ENCODE data around the gene RSPRY1. TPM values are rescaled to one million over a fixed set of nuclear protein-coding genes. Genes with fewer than 3 reads are reported as not detected.

The RSPRY1 gene
- total RNA-seq, 1 donor from 2014 or later: 38.9 TPM

DNA sequence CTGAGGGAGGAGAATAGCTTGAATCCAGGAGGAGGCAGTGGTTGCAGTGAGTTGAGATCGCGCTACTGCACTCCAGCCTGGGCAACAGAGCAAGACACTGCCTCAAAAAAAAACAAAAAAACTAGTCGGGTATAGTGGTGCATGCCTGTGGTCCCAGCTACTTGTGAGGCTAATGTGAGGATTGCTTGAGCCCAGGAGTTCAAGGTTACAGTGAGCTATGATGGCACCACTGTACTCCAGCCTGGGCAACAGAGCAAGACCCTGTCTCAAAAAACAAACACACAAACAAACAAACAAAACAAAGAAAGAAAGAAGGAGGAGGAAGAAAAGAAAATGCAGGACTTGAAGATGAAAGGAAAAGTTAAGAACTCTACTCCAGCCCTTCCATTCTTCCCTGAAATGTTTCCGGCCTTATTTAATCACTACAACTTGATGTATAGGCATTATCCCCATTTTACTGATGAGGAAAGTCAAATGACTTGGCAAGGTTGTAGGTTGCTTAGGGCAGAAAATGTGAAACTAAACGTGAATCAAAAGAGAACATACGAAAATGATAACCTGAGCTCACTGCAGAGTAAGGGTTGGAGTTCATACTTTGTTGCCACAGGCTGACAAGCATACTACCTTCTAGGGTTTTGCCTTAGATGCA lies 30.3 kb upstream of the RSPRY1 start:
- H3K9me3 Mint-ChIP-seq (ENCODE audit: low read depth): no peaks in the 10 kb centered on the region
- peaks cover 38% of the 10 kb centered on the region for H3K36me3 Mint-ChIP-seq (ENCODE audit: low read depth)
- H3K27ac Mint-ChIP-seq (ENCODE audit: unreplicated experiment): no peak overlapping the region
- no peaks in the 10 kb centered on the region for H3K27me3 Mint-ChIP-seq (ENCODE audit: low read depth)
- TF ChIP-seq CTCF (IDR thresholded peaks at IDR 0.05): no peak
- DNase-seq (ENCODE audit: low spot score): no peak
- H3K4me3 Mint-ChIP-seq (ENCODE audit: unreplicated experiment): no peak overlapping the region
- peaks cover 5% of the 10 kb centered on the region for H3K4me1 Mint-ChIP-seq (ENCODE audit: low read depth)

DNA sequence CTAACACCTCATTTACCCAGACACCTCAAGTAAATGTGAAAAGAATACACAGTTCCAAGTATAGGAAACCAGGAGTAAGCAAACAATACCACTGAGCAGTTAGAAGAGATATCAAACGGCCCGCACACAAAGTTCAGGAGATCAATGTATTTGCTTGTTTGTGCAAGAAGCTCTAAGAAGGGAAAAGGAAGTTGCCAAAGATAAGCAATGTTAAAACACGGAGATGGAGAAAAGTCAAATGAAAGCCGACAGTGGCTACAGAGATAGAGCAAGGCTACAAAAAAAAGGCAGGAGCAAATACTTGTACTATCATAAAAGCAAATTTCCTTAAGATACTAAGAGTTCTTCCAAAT lies 29.8 kb upstream of the RSPRY1 start:
- no peak overlapping the region for H3K4me3 Mint-ChIP-seq (ENCODE audit: unreplicated experiment)
- peaks cover 38% of the 10 kb centered on the region for H3K36me3 Mint-ChIP-seq (ENCODE audit: low read depth)
- peaks cover under 1% of the 10 kb centered on the region for H3K4me1 Mint-ChIP-seq (ENCODE audit: low read depth)
- H3K27ac Mint-ChIP-seq (ENCODE audit: unreplicated experiment): no peak overlapping the region
- no peak for DNase-seq (ENCODE audit: low spot score)
- H3K9me3 Mint-ChIP-seq (ENCODE audit: low read depth): no peaks in the 10 kb centered on the region
- no peaks in the 10 kb centered on the region for H3K27me3 Mint-ChIP-seq (ENCODE audit: low read depth)
- TF ChIP-seq CTCF (IDR thresholded peaks at IDR 0.05): no peak

DNA sequence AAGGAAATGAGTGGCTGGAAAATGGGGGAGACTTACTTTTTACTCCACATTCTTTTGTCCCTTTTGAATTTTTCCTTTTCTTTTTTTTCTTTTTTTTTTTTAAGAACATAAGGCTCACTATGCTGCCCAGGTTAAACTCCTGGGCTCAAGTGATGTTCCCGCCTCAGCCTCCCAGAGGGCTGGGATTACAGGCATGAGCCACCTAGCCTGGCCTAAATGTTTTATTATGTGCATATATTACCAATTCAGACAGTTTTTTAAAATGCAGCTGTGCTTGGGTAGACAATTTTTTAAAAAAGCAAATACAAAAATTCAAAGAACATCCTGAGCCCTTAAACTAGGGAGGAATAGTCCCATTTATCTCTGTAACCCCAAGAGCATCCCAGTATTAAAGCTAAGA lies 28.6 kb upstream of the RSPRY1 start:
- Mint-ChIP-seq H3K27me3 (ENCODE audit: low read depth) (no peaks in the 10 kb centered on the region), H3K27ac (ENCODE audit: unreplicated experiment) (no peak overlapping the region), H3K9me3 (ENCODE audit: low read depth) (no peaks in the 10 kb centered on the region), H3K36me3 (ENCODE audit: low read depth) (peaks cover 34% of the 10 kb centered on the region), H3K4me1 (ENCODE audit: low read depth) (no peaks in the 10 kb centered on the region), H3K4me3 (ENCODE audit: unreplicated experiment) (no peak overlapping the region)
- TF ChIP-seq CTCF (IDR thresholded peaks at IDR 0.05): no peak
- DNase-seq (ENCODE audit: low spot score): no peak

- H3K9me3 Mint-ChIP-seq (ENCODE audit: low read depth): no peaks in the 10 kb centered on the region
- H3K27me3 Mint-ChIP-seq (ENCODE audit: low read depth): no peaks in the 10 kb centered on the region
- no peak overlapping the region for H3K27ac Mint-ChIP-seq (ENCODE audit: unreplicated experiment)
Observed at GRCh38 chr16:57159447-57159846, 26.7 kb upstream of the RSPRY1 start.

DNA sequence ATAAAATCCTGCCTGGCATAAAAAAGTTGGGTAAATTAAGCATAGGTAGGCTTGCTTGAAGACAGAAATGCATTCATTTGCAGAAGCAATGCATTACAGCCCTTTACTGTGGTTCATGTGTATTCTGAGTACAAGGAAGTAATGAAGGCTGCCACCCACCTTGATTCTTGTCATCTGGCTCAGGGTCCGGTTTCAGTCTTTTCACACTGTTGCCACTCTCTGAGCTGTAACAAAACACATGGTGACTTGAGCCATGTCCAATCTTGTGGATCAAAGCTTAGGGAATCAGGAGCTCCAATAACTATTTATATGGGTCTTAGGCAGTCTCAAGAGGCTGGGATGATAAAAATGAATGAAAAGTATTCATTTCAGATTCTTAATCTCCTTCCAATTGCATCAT lies 22.3 kb upstream of the RSPRY1 start:
- H3K27ac Mint-ChIP-seq (ENCODE audit: unreplicated experiment): no peak overlapping the region
- peaks cover 20% of the 10 kb centered on the region for H3K36me3 Mint-ChIP-seq (ENCODE audit: low read depth)
- no peak for TF ChIP-seq CTCF (IDR thresholded peaks at IDR 0.05)
- H3K4me1 Mint-ChIP-seq (ENCODE audit: low read depth): peaks cover 24% of the 10 kb centered on the region
- H3K27me3 Mint-ChIP-seq (ENCODE audit: low read depth): no peaks in the 10 kb centered on the region
- H3K9me3 Mint-ChIP-seq (ENCODE audit: low read depth): no peaks in the 10 kb centered on the region
- no peak for DNase-seq (ENCODE audit: low spot score)
- H3K4me3 Mint-ChIP-seq (ENCODE audit: unreplicated experiment): no peak overlapping the region

More at GRCh38 chr16:57159447-57159846, 26.7 kb upstream of the RSPRY1 start:
- H3K4me3 Mint-ChIP-seq (ENCODE audit: unreplicated experiment): no peak overlapping the region
- no peak for TF ChIP-seq CTCF (IDR thresholded peaks at IDR 0.05)
- H3K36me3 Mint-ChIP-seq (ENCODE audit: low read depth): peaks cover 25% of the 10 kb centered on the region
- no peaks in the 10 kb centered on the region for H3K4me1 Mint-ChIP-seq (ENCODE audit: low read depth)
- no peak for DNase-seq (ENCODE audit: low spot score)

All from chondrocyte (in vitro differentiated cells).